Dermis blood vessel endothelial cell (primary cell): Measurements from ENCODE around the gene PKIG. TPM values are rescaled to one million over a fixed set of nuclear protein-coding genes. Genes with fewer than 3 reads are reported as not detected.

Source experiments
- total RNA-seq: library from RNA; depleted of rRNA; stranded (reverse); fragments of >200 nt; gene quantifications from 2 replicates; pipeline ENCODE4 v1.2.3, GENCODE V29; 2014

The PKIG gene
- total RNA-seq, 1 donor from 2014 or later: 275 TPM

Other genes with a start within 250 kb of the PKIG start
- not detected in 2 replicates for gene R3HDML, start 245.5 kb upstream of the PKIG start, total RNA-seq
- gene HNF4A, start 226.9 kb upstream of the PKIG start, total RNA-seq: not detected in 2 replicates
- 3.4 and 6.3 TPM in 2 replicates for gene TTPAL, start 106.7 kb upstream of the PKIG start, total RNA-seq
- 108 and 110 TPM in 2 replicates for gene SERINC3, start 60.5 kb upstream of the PKIG start, total RNA-seq
- 15.3 and 19.1 TPM in 2 replicates for gene ADA, start 69.1 kb downstream of the PKIG start, total RNA-seq
- gene CCN5, start 132.8 kb downstream of the PKIG start, total RNA-seq: not detected in 2 replicates
- gene KCNK15, start 163.3 kb downstream of the PKIG start, total RNA-seq: 0.05 and 0.17 TPM in 2 replicates
- not detected in 2 replicates for gene RIMS4, start 228.0 kb downstream of the PKIG start, total RNA-seq